HG03045 (cell line): Measurements from ENCODE around the gene POLD3.

Experiments used
- ATAC-seq: cut with Tn5 transposase; IDR thresholded peaks from one replicate; pipeline ENCODE4 v1.9.1; 2021; ENCODE audit warnings: mild to moderate bottlenecking, moderate library complexity; ENCODE audit not compliant: unreplicated experiment

The POLD3 gene

DNA sequence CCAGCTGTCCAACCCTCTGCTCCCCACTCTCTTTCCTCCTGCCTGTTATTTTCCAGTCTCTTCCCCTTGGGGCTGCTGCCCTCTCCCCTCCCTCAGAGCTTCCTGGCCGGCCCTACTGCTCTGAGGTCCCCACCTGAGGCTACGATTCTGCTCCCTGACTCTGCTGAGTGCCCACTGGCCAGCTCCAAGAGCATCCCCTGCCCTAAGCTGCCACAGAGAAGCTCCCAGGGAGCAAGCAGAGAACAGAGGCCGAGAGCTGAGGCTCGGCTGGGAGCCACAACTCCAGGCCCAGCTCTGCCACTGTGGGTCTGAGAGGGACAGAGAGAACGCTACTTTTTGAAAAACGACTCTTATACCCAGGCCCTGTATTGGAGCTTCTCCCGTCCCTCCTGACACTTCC, 77.8 kb downstream of the POLD3 start:
- ATAC-seq = no peak

- ATAC-seq = no peak
Observed at GRCh38 chr11:74671520-74672196, 79.3 kb downstream of the POLD3 start.

- ATAC-seq = no peak
Observed at GRCh38 chr11:74672332-74672955, 80.1 kb downstream of the POLD3 start.

GRCh38 chr11:74672956-74673692, 80.7 kb downstream of the POLD3 start:
- no peak for ATAC-seq

- ATAC-seq = no peak
Observed at GRCh38 chr11:74673693-74674360, 81.4 kb downstream of the POLD3 start.

- no peak for ATAC-seq
Observed at GRCh38 chr11:74675761-74676160, 83.4 kb downstream of the POLD3 start.

DNA sequence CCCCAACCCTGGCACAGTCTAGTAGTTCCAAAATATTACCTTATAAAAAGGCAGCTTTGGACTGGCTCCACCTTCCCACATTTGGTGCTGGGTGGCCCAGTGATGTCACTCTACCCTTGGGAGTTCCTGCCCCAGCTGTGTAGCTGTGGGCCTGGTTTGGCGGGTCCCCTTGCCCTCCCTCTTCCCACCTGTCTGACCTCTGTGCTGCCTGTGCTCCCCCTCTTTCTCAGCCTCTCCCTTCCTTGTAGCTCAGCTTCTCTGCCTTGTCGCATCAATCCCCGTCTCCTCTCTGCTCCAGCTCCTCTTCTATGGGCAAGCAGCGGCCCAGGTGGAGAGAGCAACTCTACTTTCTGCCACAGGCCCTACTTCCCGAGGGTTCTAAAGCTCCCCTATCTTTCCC, 84.2 kb downstream of the POLD3 start:
- ATAC-seq = no peak

GRCh38 chr11:74677131-74677530, 84.7 kb downstream of the POLD3 start:
- no peak for ATAC-seq

- no peak for ATAC-seq
Observed at GRCh38 chr11:74678041-74678440, 85.7 kb downstream of the POLD3 start.

- ATAC-seq = no peak
Observed at GRCh38 chr11:74678591-74679512, 86.5 kb downstream of the POLD3 start.

GRCh38 chr11:74679513-74679865, 87.1 kb downstream of the POLD3 start:
- no peak for ATAC-seq

DNA sequence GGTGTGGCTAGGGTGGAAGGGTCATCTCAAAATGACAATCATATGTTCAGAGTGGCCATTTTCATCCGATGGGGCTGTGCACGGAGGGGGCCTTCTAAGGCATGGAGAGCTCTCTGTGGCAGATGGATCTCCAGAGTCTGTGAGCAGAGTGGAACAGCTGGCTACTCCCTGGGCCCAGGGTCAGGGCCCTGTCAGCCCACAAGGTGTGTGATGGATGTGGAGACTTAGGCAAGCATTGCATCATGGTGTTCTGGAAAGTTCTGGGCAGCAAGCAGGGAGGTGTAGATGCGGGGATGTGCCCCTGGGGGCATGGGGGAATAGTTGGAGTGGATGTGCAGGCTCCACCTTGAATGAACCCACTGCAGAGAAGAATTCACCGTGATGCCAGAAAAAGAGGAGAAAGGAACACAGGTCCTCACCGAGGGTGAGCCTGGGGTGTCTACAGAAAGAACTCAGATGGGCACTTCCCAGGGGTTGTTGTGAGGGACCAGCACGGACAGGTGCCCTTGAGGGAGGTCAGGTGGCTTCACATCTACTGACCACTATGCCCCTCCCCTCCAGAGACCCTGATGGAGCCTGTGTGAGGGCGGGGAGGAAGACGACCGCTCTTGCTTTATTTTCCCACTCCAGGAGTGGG, 87.8 kb downstream of the POLD3 start:
- no peak for ATAC-seq

GRCh38 chr11:74680703-74681531, 88.5 kb downstream of the POLD3 start:
- ATAC-seq = no peak

- no peak for ATAC-seq
Observed at GRCh38 chr11:74681686-74682651, 89.6 kb downstream of the POLD3 start.

GRCh38 chr11:74682731-74683278, 90.4 kb downstream of the POLD3 start:
- no peak for ATAC-seq

DNA sequence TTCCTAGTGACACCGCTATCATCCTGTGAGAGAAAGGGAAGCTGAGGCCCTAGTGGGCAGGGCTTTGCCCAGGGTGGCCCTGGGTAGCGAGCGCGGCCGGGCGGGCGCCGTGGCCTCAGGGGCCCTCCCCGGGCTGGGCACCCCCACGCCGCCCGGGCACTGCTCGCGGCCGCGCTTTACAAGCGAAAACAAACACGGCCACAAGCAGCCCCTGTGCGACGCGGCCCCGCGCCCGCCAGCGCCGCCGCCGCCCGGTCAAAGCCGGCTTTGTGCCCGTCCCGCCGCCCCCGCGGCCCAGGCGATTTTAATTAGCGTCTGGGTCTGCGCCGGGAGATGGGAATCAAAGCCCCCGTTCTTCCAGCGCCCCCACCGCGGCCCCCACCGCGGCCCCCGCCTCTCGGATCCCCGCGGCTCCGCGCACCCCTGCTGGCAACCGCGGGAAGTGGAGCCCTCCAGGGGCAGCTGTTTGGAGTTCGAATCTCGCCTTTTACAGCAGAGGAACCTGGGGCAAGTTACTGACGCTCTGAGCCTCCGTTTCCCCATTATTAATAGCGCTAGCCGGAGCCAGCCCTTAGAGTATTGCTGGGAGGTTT, 91.0 kb downstream of the POLD3 start:
- no peak for ATAC-seq

GRCh38 chr11:74683941-74684481, 91.6 kb downstream of the POLD3 start:
- no peak for ATAC-seq
